H1 (cell line): Measurements from ENCODE around the gene CST8. TPM values are rescaled to one million over a fixed set of nuclear protein-coding genes. Genes with fewer than 3 reads are reported as not detected.
A peak's percentile ranks its signal among the peaks of the same experiment; 100 is the strongest.

Experiments
- CTCF ChIA-PET: fragments of 300-600 bp; sonication (Branson Sonifier 250); formaldehyde crosslinking; loops from one replicate; lab custom pipeline; 2021; ENCODE audit not compliant: partially characterized antibody; lab: Charles Lee
- POLR2A ChIA-PET: fragments of 300-600 bp; sonication (Branson Sonifier 250); formaldehyde crosslinking; loops from one replicate; lab custom pipeline; 2021; ENCODE audit warnings: inconsistent platforms; ENCODE audit not compliant: partially characterized antibody; lab: Charles Lee
- DNase-seq, 2 experiments: peaks; one replicate each; pipeline versions ENCODE4 v3.0.0 to v3.0.0-alpha.2; 2010 to 2022; ENCODE audit warnings: low spot score in 2 of 2, low read depth in 1 of 2, mixed read lengths in 1 of 2
- FAIRE-seq: peaks from 2 replicates; lab custom pipeline; 2011; peaks lifted over from hg19 to GRCh38; lab: Jason Lieb, UNC
- H2AFZ ChIP-seq: 2 replicates; pipeline ENCODE4 v1.8.1; 2012; ENCODE audit warnings: low read length, inconsistent platforms
- H2AK5ac ChIP-seq: 2 replicates; pipeline ENCODE4 v1.6.1; 2013; ENCODE audit warnings: low read depth, low read length
- H2BK120ac ChIP-seq: replicated peaks from 2 replicates; pipeline ENCODE3; 2013; ENCODE audit warnings: low read depth, low read length, inconsistent platforms
- H2BK12ac ChIP-seq: 2 replicates; pipeline ENCODE4 v1.6.1; 2013; ENCODE audit warnings: low read depth, low read length
- H2BK15ac ChIP-seq: 2 replicates; pipeline ENCODE4 v1.6.1; 2013; ENCODE audit warnings: low read length
- H2BK20ac ChIP-seq: 2 replicates; pipeline ENCODE4 v1.6.1; 2013; ENCODE audit warnings: low read length
- H2BK5ac ChIP-seq: 2 replicates; pipeline ENCODE4 v1.6.1; 2013; ENCODE audit warnings: low read depth, low read length
- H3K14ac ChIP-seq: 2 replicates; pipeline ENCODE4 v1.6.1; 2013; ENCODE audit warnings: inconsistent platforms; ENCODE audit not compliant: insufficient read length
- H3K18ac ChIP-seq: 2 replicates; pipeline ENCODE4 v1.6.1; 2013; ENCODE audit warnings: low read length; ENCODE audit errors: extremely low read depth
- H3K23ac ChIP-seq: 2 replicates; pipeline ENCODE4 v1.6.1; 2013; ENCODE audit warnings: inconsistent platforms; ENCODE audit not compliant: insufficient read length
- H3K23me2 ChIP-seq: 2 replicates; pipeline ENCODE4 v1.6.1; 2013; ENCODE audit warnings: low read depth, low read length
- H3K27ac ChIP-seq: 2 replicates; pipeline ENCODE4 v1.6.1; 2011; ENCODE audit warnings: low read depth, low read length, inconsistent platforms
- H3K27me3 ChIP-seq, 4 experiments: replicated peaks in 1 of 4; 1 replicate in 1 of 4; 2 replicates in 3 of 4; pipeline versions ENCODE4 v1.6.1 to v1.8.1; 2011 to 2013; ENCODE audit warnings: low read length in 3 of 4, mild to moderate bottlenecking in 3 of 4, inconsistent platforms in 2 of 4, mixed read lengths in 2 of 4, moderate library complexity in 1 of 4; ENCODE audit not compliant: control insufficient read depth in 3 of 4, insufficient read depth in 3 of 4; ENCODE audit errors: extremely low read depth in 1 of 4
- H3K36me3 ChIP-seq, 4 experiments: 2 replicates each; pipeline versions ENCODE4 v1.6.1 to v1.8.1; 2011 to 2013; ENCODE audit warnings: mild to moderate bottlenecking in 4 of 4, low read length in 3 of 4, moderate library complexity in 2 of 4, control low read depth in 1 of 4, inconsistent platforms in 1 of 4; ENCODE audit not compliant: insufficient read depth in 4 of 4, control insufficient read depth in 2 of 4
- H3K4ac ChIP-seq: replicated peaks from 2 replicates; pipeline ENCODE3; 2013; ENCODE audit warnings: low read length, low read depth, mixed read lengths, inconsistent platforms; ENCODE audit not compliant: insufficient read length
- H3K4me1 ChIP-seq, 4 experiments: replicated peaks in 1 of 4; 1 replicate in 1 of 4; 2 replicates in 3 of 4; pipeline versions ENCODE4 v1.6.1 to v1.8.1; 2011 to 2013; ENCODE audit warnings: low read length in 3 of 4, inconsistent platforms in 2 of 4, mixed read lengths in 1 of 4; ENCODE audit not compliant: insufficient read depth in 4 of 4, control insufficient read depth in 3 of 4
- H3K4me2 ChIP-seq, 2 experiments: 2 replicates each; pipeline versions ENCODE4 v1.6.1 to v1.8.1; 2011 to 2013; ENCODE audit warnings: low read depth in 2 of 2, low read length in 2 of 2, control low read depth in 1 of 2, inconsistent platforms in 1 of 2, mild to moderate bottlenecking in 1 of 2; ENCODE audit not compliant: insufficient read depth in 1 of 2
- H3K4me3 ChIP-seq, 4 experiments: fragments of 200-600, 300-600 bp in 1 of 4; sonication (generic), shearing (Covaris generic), sonication (Bioruptor Twin) in 1 of 4; 2 replicates each; pipeline versions ENCODE4 v1.5.1 to v1.8.1; 2011 to 2016; ENCODE audit warnings: low read length in 4 of 4, low read depth in 3 of 4, control low read depth in 2 of 4, inconsistent platforms in 2 of 4, mild to moderate bottlenecking in 2 of 4, mixed read lengths in 1 of 4, moderate library complexity in 1 of 4; ENCODE audit not compliant: insufficient read depth in 2 of 4; ENCODE audit errors: extremely low read depth in 1 of 4
- H3K56ac ChIP-seq: replicated peaks from 2 replicates; pipeline ENCODE3; 2013; ENCODE audit warnings: low read depth, mild to moderate bottlenecking, mixed read lengths, low read length, inconsistent platforms; ENCODE audit not compliant: insufficient read length
- H3K79me1 ChIP-seq: 2 replicates; pipeline ENCODE4 v1.6.1; 2013; ENCODE audit warnings: low read depth, low read length, control low read depth
- H3K79me2 ChIP-seq, 2 experiments: 2 replicates each; pipeline versions ENCODE4 v1.6.1 to v1.8.1; 2012 to 2013; ENCODE audit warnings: low read length in 2 of 2, mild to moderate bottlenecking in 2 of 2, inconsistent platforms in 1 of 2; ENCODE audit not compliant: insufficient read depth in 2 of 2, control insufficient read depth in 1 of 2
- H3K9ac ChIP-seq, 4 experiments: replicated peaks in 1 of 4; 1 replicate in 1 of 4; 2 replicates in 3 of 4; pipeline versions ENCODE4 v1.6.1 to v1.8.1; 2011 to 2013; ENCODE audit warnings: low read depth in 3 of 4, low read length in 3 of 4, control low read depth in 2 of 4, mild to moderate bottlenecking in 2 of 4, moderate library complexity in 2 of 4, inconsistent platforms in 1 of 4; ENCODE audit errors: extremely low read depth in 1 of 4
- H3K9me3 ChIP-seq, 2 experiments: 2 replicates each; pipeline versions ENCODE4 v1.6.1 to v1.8.1; 2012 to 2013; ENCODE audit warnings: mild to moderate bottlenecking in 2 of 2, moderate library complexity in 2 of 2, control low read depth in 1 of 2, inconsistent platforms in 1 of 2, low read depth in 1 of 2, low read length in 1 of 2, mixed read lengths in 1 of 2; ENCODE audit not compliant: insufficient read depth in 2 of 2
- H4K20me1 ChIP-seq, 2 experiments: replicated peaks in 1 of 2; 2 replicates each; pipeline versions ENCODE3 to v1.8.1; 2011 to 2013; ENCODE audit warnings: inconsistent platforms in 2 of 2, low read length in 2 of 2, mild to moderate bottlenecking in 1 of 2; ENCODE audit not compliant: insufficient read depth in 2 of 2, control insufficient read depth in 1 of 2
- H4K5ac ChIP-seq: 2 replicates; pipeline ENCODE4 v1.6.1; 2013; ENCODE audit warnings: low read length, low read depth, mixed read lengths, inconsistent platforms; ENCODE audit not compliant: insufficient read length
- H4K8ac ChIP-seq: 2 replicates; pipeline ENCODE4 v1.8.0; 2013; ENCODE audit warnings: mild to moderate bottlenecking, moderate library complexity, low read length, inconsistent platforms; ENCODE audit not compliant: insufficient read depth; ENCODE audit errors: extremely low read depth
- H4K91ac ChIP-seq: replicated peaks from 2 replicates; pipeline ENCODE3; 2013; ENCODE audit warnings: low read length, mixed read lengths, inconsistent platforms; ENCODE audit not compliant: insufficient read length
- CHD1 ChIP-seq: IDR thresholded peaks from 2 replicates; pipeline ENCODE4 v1.6.1; 2012; ENCODE audit warnings: low read depth, low read length, improper control_type of control experiment
- KDM1A ChIP-seq: fragments of 200-600, 300-600 bp; sonication (generic); IDR thresholded peaks from 2 replicates; pipeline ENCODE4 v1.7.1; 2016; ENCODE audit warnings: mild to moderate bottlenecking, low read length, borderline replicate concordance
- NRF1 ChIP-seq: IDR thresholded peaks from 2 replicates; pipeline ENCODE4 v1.6.1; 2011; ENCODE audit warnings: mild to moderate bottlenecking, low read depth, low read length, improper control_type of control experiment
- POLR2A ChIP-seq, 2 experiments: IDR thresholded peaks; 1 replicate in 1 of 2; 2 replicates in 1 of 2; pipeline ENCODE4 v1.6.1; 2011; ENCODE audit warnings: low read depth in 2 of 2, low read length in 2 of 2, mild to moderate bottlenecking in 2 of 2; ENCODE audit errors: control extremely low read depth in 1 of 2
- POLR2AphosphoS5 ChIP-seq: IDR thresholded peaks from 2 replicates; pipeline ENCODE4 v1.6.1; 2011; ENCODE audit warnings: low read depth, low read length
- POU5F1 ChIP-seq: IDR thresholded peaks from 2 replicates; pipeline ENCODE4 v1.6.1; 2011; ENCODE audit warnings: low read depth, mild to moderate bottlenecking, low read length, moderate library complexity
- RNF2 ChIP-seq: fragments of 200-900, 300-1000 bp; sonication (generic); IDR thresholded peaks from 2 replicates; pipeline ENCODE4 v1.7.1; 2016; ENCODE audit warnings: borderline replicate concordance, low read depth, mild to moderate bottlenecking, antibody characterized with exemption, low read length; ENCODE audit not compliant: poor library complexity, severe bottlenecking; ENCODE audit errors: missing control alignments
- SP1 ChIP-seq: IDR thresholded peaks from 2 replicates; pipeline ENCODE4 v1.6.1; 2011; ENCODE audit warnings: low read depth, low read length
- SP4 ChIP-seq: IDR thresholded peaks from 2 replicates; pipeline ENCODE4 v1.6.1; 2012; ENCODE audit warnings: low read length, inconsistent platforms
- SUZ12 ChIP-seq: fragments of 200-600 bp; sonication (generic); IDR thresholded peaks from 2 replicates; pipeline ENCODE4 v1.6.1; 2012; ENCODE audit warnings: mild to moderate bottlenecking, inconsistent platforms, low read length, moderate library complexity, mixed read lengths
- TEAD4 ChIP-seq: IDR thresholded peaks from 2 replicates; pipeline ENCODE4 v1.6.1; 2012; ENCODE audit warnings: low read depth, low read length, inconsistent platforms, mixed read lengths
- WGBS, 2 experiments: shearing (Covaris generic) in 1 of 2; methylation state at CpG; one replicate each; pipeline versions ENCODE4 v1.1.6 to v1.1.7; 2013 to 2015; ENCODE audit warnings: low lambda C conversion rate in 2 of 2, mixed read lengths in 2 of 2, inconsistent platforms in 1 of 2, low coverage in 1 of 2, missing lambda C conversion rate in 1 of 2; ENCODE audit not compliant: insufficient replicate concordance in 2 of 2, insufficient coverage in 1 of 2, insufficient read length in 1 of 2; ENCODE audit errors: extremely low coverage in 1 of 2, missing lambda C conversion rate in 1 of 2; 5-methylcytosine and 5-hydroxymethylcytosine counted together
- polyA plus RNA-seq, 7 experiments: library from polyadenylated mRNA; depleted of rRNA in 3 of 7; stranded (reverse) in 5 of 7; unstranded in 2 of 7; fragments of >200 nt in 5 of 7; fragments of 200-250 nt in 2 of 7; gene quantifications; 1 replicate in 5 of 7; 2 replicates in 1 of 7; 4 replicates in 1 of 7; pipeline versions ENCODE4 v1.2.1 to v1.2.3, GENCODE V29; 2011 to 2013; ENCODE audit warnings: missing spikeins in 2 of 7, mixed read lengths in 2 of 7
- total RNA-seq: library from RNA; stranded (reverse); fragmentation: NEBNext Ultra II Directional; extraction: Animal tissue kit (Norgen Biotek cat#: 25700); gene quantifications from 2 replicates; pipeline ENCODE4 v1.2.1, GENCODE V29; 2021

CST8 gene
- total and polyA plus RNA-seq, 2 of the 8 experiments (the other 6 are each of a cell fraction or from before 2014, with no cell fraction given), result not detected

DNA sequence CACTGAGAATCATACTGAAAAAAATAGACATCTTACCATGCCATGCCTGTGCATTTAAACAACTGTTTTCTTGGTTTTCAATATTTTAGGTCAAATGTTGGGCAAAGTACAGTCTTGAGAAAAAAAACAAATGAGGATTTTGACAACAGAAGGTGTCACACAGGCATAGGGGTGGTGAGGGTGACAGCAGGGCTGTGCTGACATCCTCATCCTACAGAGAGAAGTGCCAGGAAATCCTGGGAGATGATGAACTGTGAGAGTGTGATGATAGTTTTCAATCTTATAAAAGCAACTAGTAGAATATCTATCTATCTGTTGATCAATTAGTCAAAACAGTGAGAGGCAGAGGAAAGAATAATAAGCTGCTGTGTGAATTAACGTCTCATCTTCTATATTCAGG is 23.9 kb downstream of the CST8 start:
- H3K23me2 ChIP-seq, result no peaks in the 10 kb centered on the region
- TF ChIP-seq CHD1 (no peak), KDM1A (no peak), POLR2AphosphoS5 (no peak), POU5F1 (no peak), SUZ12 (no peak), TEAD4 (no peak), NRF1 (no peak), POLR2A (IDR thresholded peaks at IDR 0.05; ENCODE audit: control extremely low read depth in 1 of 2, low read depth in 2 of 2, low read length in 2 of 2) (no peak), RNF2 (no peak), SP1 (no peak), SP4 (no peak)
- TF ChIP-seq, all 59 proteins: peak for 0
- H3K18ac ChIP-seq, result no peak overlapping the region; the same call in 1 of the 2 replicates
- no peak for DNase-seq
- H2BK120ac ChIP-seq, result peak overlapping the region; percentile 91
- POLR2A ChIA-PET, result no interaction called here
- peak overlapping the region; percentile 74; the same call in 1 of the 2 replicates for H2BK5ac ChIP-seq
- H2AFZ ChIP-seq, result no peak overlapping the region
- H2BK20ac ChIP-seq, result peak overlapping the region; percentile 2; the same call in 1 of the 2 replicates
- no peak overlapping the region for H2BK15ac ChIP-seq
- H3K9me3 ChIP-seq, result peaks cover 3% of the 10 kb centered on the region in 2 experiments
- H3K4me1 ChIP-seq, result peaks cover 0 to 6% (median 4%) of the 10 kb centered on the region in 4 experiments; a peak in 2 of 7 replicates
- H3K27me3 ChIP-seq, result peaks cover 0 to 2% (median under 1%) of the 10 kb centered on the region in 4 experiments; a peak in 1 of 7 replicates
- peak overlapping the region; percentile 65 for H3K4ac ChIP-seq
- no peak overlapping the region for H4K8ac ChIP-seq
- H4K20me1 ChIP-seq, result no peaks in the 10 kb centered on the region
- H3K27ac ChIP-seq, result no peak overlapping the region
- no peaks in the 10 kb centered on the region for H3K79me2 ChIP-seq
- no peak overlapping the region for H3K23ac ChIP-seq
- H3K4me2 ChIP-seq, result no peak overlapping the region; a peak in 1 of 4 replicates
- H3K4me3 ChIP-seq, result no peak overlapping the region
- no peak overlapping the region for H3K14ac ChIP-seq
- CTCF ChIA-PET, result no interaction called here
- H4K5ac ChIP-seq, result peak overlapping the region; percentile 19
- WGBS, 2 experiments, result 44% methylated on average over 1 of the region's 1 CpG; no CpG with 5 or more reads in 1 of the 2 experiments
- H3K79me1 ChIP-seq, result no peaks in the 10 kb centered on the region
- no peaks in the 10 kb centered on the region for H3K36me3 ChIP-seq
- no peak for FAIRE-seq
- H2BK12ac ChIP-seq, result 0 out of 2 replicates have a peak overlapping the region, but pooled peaks have one; percentile 6
- H3K56ac ChIP-seq, result no peak overlapping the region
- no peak overlapping the region for H2AK5ac ChIP-seq
- peak overlapping the region; percentile 61 for H4K91ac ChIP-seq
- no peak overlapping the region for H3K9ac ChIP-seq
